GM18858 (cell line): Measurements from ENCODE around the gene DRAXIN.

ENCODE experiments used
- ATAC-seq: cut with Tn5 transposase; IDR thresholded peaks from one replicate; pipeline ENCODE4 v1.9.1; 2021; ENCODE audit not compliant: unreplicated experiment

Gene DRAXIN

GRCh38 chr1:11759791-11760190 lies 68.3 kb downstream of the DRAXIN start:
- ATAC-seq = no peak

DNA sequence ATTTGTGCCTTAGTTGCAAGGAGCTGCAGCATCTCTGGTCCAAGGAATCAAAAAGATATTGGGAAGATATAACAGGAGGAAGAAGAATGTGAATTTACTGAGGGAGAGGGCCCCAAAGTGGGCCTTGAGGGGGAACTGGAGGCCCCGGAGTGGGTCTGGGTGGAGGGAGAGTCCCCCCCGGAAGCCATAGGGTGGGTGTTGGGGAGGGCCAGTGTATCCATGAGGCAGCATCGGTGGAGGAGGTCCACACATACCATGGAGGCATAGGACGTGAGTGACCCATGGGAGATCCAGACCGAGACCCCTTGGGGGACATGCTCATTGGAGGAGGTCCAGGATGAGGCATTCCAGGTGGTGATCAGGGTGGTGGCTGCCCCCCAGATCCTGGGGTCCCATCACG lies 69.8 kb downstream of the DRAXIN start:
- ATAC-seq = no peak

GRCh38 chr1:11761988-11762406 lies 70.5 kb downstream of the DRAXIN start, which contains the start of gene C1orf167:
Gene C1orf167, plus strand, starts transcription at chr1:11762193. Its CDS starts 2,208 bp downstream, at chr1:11764401.
- ATAC-seq = no peak

DNA sequence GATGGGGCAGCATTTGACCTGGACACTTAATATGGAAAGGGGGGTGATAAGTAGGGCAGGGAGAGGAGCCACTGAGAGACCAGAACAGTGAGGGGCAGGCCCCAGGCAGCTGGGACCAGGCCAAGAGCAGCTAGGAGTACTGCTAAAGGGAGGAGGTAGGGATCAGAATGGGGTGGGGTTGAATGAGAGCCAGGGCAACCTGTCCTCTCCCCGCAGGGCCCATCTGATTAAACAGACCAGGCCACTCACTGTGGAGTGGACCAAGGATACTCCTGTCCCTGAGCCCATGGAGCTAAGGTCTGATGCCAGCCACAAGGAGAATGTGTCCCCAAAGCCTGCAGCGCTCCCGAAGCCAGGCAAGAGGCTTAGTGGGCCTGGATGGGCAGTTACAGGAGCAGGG lies 72.6 kb downstream of the DRAXIN start:
- ATAC-seq = no peak

DNA sequence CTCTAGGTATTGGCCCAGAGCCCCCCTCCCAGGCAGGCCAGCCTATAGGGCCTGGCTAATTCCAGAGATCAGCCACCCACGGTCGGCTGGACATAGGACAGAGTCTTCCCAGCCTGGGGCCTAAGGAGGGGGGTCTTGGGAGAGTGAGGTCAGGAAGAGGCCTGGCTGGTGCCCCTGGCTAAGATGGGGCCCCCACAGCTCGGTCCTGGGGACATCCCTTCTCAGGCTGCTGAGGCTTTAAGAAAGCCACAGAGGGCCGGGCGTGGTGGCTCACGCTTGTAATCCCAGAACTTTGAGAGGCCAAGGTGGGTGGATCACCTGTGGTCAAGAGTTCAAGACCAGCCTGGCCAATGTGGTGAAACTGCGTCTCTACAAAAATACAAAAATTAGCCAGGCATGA lies 73.0 kb downstream of the DRAXIN start:
- no peak for ATAC-seq

- no peak for ATAC-seq
Measured at GRCh38 chr1:11765661-11766428, 74.3 kb downstream of the DRAXIN start.

DNA sequence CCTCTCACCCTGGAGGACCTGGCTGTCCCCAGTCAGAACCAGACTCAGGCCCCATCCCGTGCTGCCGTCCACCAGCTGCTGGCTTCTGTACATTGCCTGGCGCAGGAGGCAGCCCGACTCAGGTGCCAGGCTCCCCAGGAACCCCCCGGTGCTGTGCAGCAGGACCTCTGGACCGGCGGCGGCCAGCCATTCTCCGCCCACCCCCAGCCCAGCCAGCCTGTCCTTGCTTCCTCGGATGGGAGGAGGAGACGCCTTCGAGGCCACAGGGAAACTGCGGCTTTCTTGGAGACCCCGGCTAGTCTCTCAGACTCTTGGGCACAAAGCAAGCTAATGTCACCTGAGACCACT lies 74.9 kb downstream of the DRAXIN start:
- no peak for ATAC-seq

GRCh38 chr1:11767922-11768704 lies 76.6 kb downstream of the DRAXIN start:
- ATAC-seq = no peak

DNA sequence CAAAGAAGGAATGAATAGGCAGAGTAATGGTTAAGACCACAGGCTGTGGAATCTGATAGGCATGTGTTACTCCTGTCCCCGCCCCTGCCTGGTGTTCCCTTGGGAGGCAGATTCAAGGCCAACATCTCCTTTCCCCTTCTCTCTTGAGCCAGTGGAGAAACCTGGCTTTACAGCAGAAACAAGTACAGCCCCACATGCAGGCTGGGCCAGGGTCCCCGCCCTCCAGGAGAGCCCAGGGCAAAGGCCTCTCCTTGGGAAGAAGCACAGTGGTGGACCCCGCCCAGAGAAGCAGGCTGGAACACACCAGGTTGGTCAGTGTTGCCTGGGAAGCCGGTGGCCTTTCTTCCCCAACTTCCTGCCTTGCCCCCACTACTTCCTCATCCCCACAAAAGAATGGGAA lies 77.3 kb downstream of the DRAXIN start:
- ATAC-seq = no peak

DNA sequence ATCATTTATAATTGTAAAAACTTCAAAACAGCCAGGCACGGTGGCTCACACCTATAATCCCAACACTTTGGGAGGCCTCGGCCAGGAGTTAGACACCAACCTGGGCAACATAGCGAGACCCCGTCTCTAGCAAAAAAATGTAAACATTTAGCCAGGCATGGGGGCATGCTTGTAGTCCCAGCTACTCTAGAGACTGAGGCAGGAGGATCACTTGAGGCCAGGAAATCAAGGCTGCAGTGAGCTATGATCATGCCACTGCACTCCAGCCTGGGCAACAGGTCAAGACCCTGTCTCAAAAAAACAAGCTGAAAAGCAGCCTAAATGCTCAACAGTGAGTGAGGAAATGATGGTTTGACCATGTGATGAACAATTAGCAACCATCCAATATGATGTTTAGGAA lies 77.8 kb downstream of the DRAXIN start:
- no peak for ATAC-seq

DNA sequence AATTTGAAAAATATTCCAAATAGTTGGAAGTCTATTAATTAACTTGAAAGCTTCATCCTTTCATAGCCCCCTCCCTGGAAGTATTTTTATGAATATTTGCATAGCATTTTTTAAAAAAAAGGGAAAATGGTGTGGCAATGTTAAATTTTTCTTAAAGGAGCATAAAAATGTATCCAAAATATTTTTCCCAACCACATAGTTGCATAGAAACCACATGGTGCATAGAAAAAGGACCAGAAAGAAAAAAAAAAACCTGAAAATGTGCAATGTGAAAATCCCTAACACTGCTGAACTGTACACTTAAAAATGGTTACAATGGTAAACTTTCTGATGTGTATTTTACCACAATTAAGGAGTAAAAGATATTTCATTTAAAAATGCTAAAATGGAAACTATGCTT lies 78.5 kb downstream of the DRAXIN start:
- no peak for ATAC-seq

DNA sequence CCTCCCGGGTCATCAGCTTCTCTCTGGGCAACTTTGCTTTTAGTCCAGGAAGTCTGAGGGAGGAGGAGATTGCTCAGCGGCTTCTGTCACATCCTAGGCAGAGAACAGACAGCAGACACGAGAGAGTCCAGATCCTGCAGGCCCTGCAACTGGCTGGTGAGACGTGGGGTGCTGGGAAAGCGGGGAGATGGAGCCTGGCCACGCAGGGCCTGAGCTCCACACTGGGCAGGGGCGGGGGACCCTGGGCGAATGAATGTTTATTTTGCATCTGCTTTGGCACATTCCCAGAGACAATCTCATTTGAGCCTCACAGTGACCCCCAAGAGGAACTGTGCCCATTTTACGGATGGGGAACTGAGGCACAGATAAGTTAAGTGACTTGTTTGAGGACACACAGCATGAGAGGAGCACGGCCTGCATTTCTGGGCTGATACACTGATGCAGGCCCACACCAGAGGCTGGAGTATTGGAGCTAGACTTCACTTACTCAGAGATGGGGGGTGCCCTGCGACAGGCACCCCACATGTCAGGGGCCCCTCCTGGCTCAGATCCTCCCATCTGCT lies 80.1 kb downstream of the DRAXIN start:
- no peak for ATAC-seq

- ATAC-seq = no peak
Measured at GRCh38 chr1:11772458-11772857, 80.9 kb downstream of the DRAXIN start.

GRCh38 chr1:11774753-11775152 lies 83.2 kb downstream of the DRAXIN start:
- ATAC-seq = no peak
